T-helper 17 cell (primary cell): Measurements from ENCODE around the gene MRC2. TPM values are rescaled to one million over a fixed set of nuclear protein-coding genes. Genes with fewer than 3 reads are reported as not detected.
"Not testable (repeated sequence)": the region's sequence is repeated elsewhere in the genome, so short reads cannot be mapped to it uniquely, and the experiment has no call there.

Experiments
- ATAC-seq: fragments of 150-1000 bp; cut with Tn5 transposase; 2 replicates; pipeline ENCODE4 v1.10.0; 2021; ENCODE audit warnings: mild to moderate bottlenecking, moderate library complexity
- DNase-seq, 3 donors: peaks; one replicate each; pipeline versions ENCODE4 v3.0.0 to v3.0.0-alpha.2; 2020 to 2021
- H3K9me3 ChIP-seq: one replicate; pipeline ENCODE4 v1.7.0; 2013; ENCODE audit warnings: low read length, mild to moderate bottlenecking; ENCODE audit not compliant: control insufficient read depth, poor library complexity, severe bottlenecking
- H3K27ac Mint-ChIP-seq: one replicate; pipeline ENCODE4 v1.8.0; 2022; ENCODE audit warnings: mild to moderate bottlenecking, moderate library complexity, mixed read lengths
- H3K27me3 Mint-ChIP-seq: one replicate; pipeline ENCODE4 v1.8.0; 2022; ENCODE audit warnings: mixed read lengths
- H3K36me3 Mint-ChIP-seq: one replicate; pipeline ENCODE4 v1.8.0; 2022; ENCODE audit warnings: low read depth, mixed read lengths
- H3K4me1 Mint-ChIP-seq: one replicate; pipeline ENCODE4 v1.8.0; 2022; ENCODE audit warnings: mild to moderate bottlenecking, mixed read lengths
- H3K4me3 Mint-ChIP-seq: one replicate; pipeline ENCODE4 v1.8.0; 2022; ENCODE audit warnings: mild to moderate bottlenecking, moderate library complexity, mixed read lengths
- total RNA-seq, 4 donors: library from RNA in 2 of 4; stranded (reverse) in 2 of 4; gene quantifications; one replicate each; pipeline ENCODE4 v1.2.3 and lab custom pipeline; 2022 to 2026

The MRC2 gene, protein sequence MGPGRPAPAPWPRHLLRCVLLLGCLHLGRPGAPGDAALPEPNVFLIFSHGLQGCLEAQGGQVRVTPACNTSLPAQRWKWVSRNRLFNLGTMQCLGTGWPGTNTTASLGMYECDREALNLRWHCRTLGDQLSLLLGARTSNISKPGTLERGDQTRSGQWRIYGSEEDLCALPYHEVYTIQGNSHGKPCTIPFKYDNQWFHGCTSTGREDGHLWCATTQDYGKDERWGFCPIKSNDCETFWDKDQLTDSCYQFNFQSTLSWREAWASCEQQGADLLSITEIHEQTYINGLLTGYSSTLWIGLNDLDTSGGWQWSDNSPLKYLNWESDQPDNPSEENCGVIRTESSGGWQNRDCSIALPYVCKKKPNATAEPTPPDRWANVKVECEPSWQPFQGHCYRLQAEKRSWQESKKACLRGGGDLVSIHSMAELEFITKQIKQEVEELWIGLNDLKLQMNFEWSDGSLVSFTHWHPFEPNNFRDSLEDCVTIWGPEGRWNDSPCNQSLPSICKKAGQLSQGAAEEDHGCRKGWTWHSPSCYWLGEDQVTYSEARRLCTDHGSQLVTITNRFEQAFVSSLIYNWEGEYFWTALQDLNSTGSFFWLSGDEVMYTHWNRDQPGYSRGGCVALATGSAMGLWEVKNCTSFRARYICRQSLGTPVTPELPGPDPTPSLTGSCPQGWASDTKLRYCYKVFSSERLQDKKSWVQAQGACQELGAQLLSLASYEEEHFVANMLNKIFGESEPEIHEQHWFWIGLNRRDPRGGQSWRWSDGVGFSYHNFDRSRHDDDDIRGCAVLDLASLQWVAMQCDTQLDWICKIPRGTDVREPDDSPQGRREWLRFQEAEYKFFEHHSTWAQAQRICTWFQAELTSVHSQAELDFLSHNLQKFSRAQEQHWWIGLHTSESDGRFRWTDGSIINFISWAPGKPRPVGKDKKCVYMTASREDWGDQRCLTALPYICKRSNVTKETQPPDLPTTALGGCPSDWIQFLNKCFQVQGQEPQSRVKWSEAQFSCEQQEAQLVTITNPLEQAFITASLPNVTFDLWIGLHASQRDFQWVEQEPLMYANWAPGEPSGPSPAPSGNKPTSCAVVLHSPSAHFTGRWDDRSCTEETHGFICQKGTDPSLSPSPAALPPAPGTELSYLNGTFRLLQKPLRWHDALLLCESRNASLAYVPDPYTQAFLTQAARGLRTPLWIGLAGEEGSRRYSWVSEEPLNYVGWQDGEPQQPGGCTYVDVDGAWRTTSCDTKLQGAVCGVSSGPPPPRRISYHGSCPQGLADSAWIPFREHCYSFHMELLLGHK (N-terminal part only)
- total RNA-seq (1 to 10 TPM; 4.3 to 4.4 TPM), total RNA-seq (lab: John Stamatoyannopoulos, UW) (7.9 to 23.0 reads per million in 2 donors)

DNA sequence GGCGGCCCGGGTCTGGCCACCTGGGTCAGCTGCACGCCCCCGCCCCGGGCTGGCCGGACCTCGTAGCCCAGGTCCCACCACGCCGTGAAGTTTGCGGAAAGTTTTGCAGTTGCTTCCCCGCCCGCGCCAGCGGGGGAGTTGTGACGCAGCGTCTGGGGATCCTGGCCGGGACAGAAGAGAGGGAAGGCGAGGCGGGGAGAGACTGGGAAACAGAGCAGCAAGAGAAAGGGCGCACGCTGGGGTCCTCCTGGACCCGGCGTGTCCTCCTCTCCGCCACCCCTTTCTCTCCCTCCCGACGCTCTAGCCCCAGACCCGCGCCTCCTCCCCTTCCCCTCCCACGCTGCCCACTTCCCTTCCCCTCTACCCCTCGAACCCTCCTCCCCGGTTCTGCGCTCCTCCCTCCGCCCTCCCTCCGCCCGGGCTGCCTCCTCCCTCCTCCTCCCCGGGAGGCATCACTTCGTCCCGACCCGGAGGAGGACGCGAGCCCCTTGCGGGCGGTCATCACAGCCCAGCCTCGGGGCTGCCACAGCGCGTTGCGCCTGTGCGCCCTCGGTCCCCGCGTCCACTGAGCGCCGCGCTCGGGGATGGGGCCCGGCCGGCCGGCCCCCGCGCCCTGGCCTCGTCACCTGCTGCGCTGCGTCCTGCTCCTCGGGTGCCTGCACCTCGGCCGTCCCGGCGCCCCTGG, at the start of gene MRC2:
TSS of gene MRC2 (plus strand) at position 452 of the 685 bp plus-strand sequence. CDS start at position 585, 133 bp downstream.
- peaks cover 37% of the 10 kb centered on the region for H3K27me3 Mint-ChIP-seq
- no peak within 1 kb of the TSS for H3K27ac Mint-ChIP-seq
- ATAC-seq (peak; percentile 26), DNase-seq (no peak)
- peaks cover 16% of the 10 kb centered on the region for H3K4me1 Mint-ChIP-seq
- peak within 1 kb of the TSS; percentile 91 for H3K4me3 Mint-ChIP-seq
- no peaks in the 10 kb centered on the region for H3K9me3 ChIP-seq
- peaks cover 5% of the 10 kb centered on the region for H3K36me3 Mint-ChIP-seq

DNA sequence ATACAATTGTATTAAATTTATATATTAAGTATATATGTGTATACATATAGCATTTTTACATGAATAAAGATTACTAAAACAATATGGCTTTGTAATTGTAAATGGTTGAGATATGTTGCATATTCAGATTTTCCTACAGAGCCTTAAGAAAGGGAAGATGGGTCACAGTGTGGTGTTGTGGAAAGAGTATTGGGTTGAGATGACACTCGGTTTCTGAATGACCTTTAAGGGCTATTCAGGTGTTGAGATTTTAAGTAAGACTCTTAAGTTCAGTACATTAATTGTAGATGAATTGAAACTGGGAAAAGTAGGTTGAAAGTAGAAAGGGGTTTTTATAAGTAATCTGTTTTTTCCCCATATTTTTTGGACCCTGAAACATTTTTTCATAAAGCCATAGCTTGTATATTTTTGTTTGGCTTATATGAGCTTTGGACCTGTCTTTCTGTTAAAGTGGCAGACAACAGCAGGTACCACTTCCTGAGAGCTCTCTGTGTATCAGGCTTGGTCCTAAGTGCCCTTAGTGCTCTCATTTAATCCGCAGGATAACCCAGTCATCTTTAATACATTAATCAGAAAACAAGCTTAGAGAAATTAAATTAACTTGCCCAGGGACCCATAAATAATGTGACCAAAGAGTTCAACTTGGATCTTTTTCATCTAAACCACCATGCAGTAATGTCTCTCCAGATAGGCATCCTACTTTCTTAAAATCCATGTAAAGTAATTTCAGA, 48.5 kb upstream of the MRC2 start:
- DNase-seq (no peak), ATAC-seq (no peak)
- peaks cover 4% of the 10 kb centered on the region for H3K36me3 Mint-ChIP-seq
- H3K9me3 ChIP-seq, result no peaks in the 10 kb centered on the region
- H3K4me3 Mint-ChIP-seq, result no peak overlapping the region
- no peak overlapping the region for H3K27ac Mint-ChIP-seq
- peaks cover 2% of the 10 kb centered on the region for H3K4me1 Mint-ChIP-seq
- H3K27me3 Mint-ChIP-seq, result no peaks in the 10 kb centered on the region

DNA sequence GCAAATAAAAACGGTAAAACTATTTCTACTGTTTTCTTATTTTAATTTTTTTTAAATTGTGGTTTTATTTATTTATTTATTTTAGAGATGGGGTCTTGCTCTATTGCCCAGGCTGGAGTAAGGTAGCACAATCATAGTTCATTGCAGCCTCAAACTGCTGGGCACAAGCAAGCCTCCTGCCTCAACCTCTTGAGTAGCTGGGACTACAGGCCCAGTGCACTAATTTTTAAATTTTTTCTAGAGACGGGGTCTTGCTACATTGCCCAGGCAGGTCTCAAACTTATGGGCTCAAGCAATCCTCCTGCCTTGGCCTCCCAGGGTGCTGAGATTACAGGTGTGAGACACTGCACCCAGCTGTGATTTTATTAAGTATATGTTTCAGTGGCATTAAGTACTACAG, 46.5 kb upstream of the MRC2 start:
- Mint-ChIP-seq H3K27me3 (no peaks in the 10 kb centered on the region), H3K36me3 (peaks cover 2% of the 10 kb centered on the region)
- ATAC-seq, result no peak

DNA sequence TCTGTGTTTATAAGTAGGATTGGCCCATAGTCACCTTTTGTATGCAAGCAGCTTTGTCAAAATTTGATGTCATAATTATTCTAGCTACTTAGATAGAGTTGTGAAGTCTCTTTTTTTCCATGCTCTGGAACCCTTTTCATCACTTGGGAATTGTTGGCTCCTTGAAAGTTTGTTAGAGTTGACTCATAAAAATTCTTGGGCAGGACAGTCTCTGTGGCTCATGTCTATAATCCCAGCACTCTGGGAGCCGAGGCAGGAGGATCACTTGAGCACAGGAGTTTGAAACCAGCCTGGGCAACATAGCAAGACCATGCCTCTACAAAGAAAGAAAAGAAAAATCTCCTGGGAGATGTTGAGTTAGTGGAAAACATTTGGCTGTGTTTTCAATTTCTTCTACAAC, 45.7 kb upstream of the MRC2 start:
- DNase-seq (no peak), ATAC-seq (no peak)
- H3K9me3 ChIP-seq, result no peaks in the 10 kb centered on the region
- Mint-ChIP-seq H3K27me3 (no peaks in the 10 kb centered on the region), H3K27ac (no peak overlapping the region), H3K36me3 (peaks cover 2% of the 10 kb centered on the region), H3K4me1 (no peaks in the 10 kb centered on the region), H3K4me3 (no peak overlapping the region)

More for the DNA sequence above, 46.5 kb upstream of the MRC2 start:
- Mint-ChIP-seq H3K4me1 (no peaks in the 10 kb centered on the region), H3K4me3 (no peak overlapping the region), H3K27ac (no peak overlapping the region)
- H3K9me3 ChIP-seq, result no peaks in the 10 kb centered on the region
- no peak for DNase-seq

DNA sequence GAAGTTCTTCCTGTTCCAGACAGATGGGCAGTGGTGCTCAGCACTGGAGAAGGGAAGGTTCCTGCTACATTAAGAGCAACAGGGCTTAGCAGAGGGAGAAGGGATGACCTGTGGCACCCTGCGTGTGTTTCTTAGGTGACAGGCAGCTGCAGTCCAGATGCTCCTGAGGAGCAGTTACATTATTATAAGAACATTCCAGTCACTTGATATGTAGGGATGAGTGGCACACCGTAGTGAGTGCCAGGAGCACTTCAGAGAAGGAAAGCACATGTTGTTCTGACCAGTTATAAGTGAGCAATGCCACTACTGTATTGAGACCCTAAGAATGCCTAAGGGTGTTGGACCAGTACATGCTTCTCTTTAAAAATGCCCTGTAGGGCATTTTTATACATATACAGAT, 39.9 kb upstream of the MRC2 start:
- DNase-seq (no peak), ATAC-seq (no peak)
- H3K27me3 Mint-ChIP-seq, result no peaks in the 10 kb centered on the region
- no peaks in the 10 kb centered on the region for H3K9me3 ChIP-seq
- no peak overlapping the region for H3K27ac Mint-ChIP-seq
- no peaks in the 10 kb centered on the region for H3K4me1 Mint-ChIP-seq
- peaks cover 2% of the 10 kb centered on the region for H3K36me3 Mint-ChIP-seq
- no peak overlapping the region for H3K4me3 Mint-ChIP-seq

DNA sequence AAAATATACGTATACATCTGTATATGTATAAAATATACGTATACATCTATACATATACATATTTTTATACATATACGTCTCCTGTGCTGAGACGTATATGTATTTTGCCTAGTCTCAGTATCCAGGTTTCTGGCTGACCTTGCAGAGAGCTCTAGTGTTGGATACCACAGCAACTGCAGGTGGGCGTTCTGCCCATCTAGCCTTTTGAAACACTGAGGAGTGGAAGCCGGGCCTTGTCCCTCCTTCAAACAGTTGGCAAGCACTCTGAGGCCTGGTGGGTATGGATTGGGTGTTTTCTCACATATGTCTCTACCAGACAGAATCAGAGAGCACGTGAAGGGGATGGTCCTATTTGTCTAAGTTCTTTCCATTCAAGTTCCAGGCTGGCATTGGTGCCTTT, 39.4 kb upstream of the MRC2 start:
- Mint-ChIP-seq H3K27me3 (no peaks in the 10 kb centered on the region), H3K4me1 (no peaks in the 10 kb centered on the region), H3K27ac (no peak overlapping the region), H3K36me3 (no peaks in the 10 kb centered on the region), H3K4me3 (no peak overlapping the region)
- DNase-seq (no peak), ATAC-seq (no peak)
- H3K9me3 ChIP-seq, result no peaks in the 10 kb centered on the region

DNA sequence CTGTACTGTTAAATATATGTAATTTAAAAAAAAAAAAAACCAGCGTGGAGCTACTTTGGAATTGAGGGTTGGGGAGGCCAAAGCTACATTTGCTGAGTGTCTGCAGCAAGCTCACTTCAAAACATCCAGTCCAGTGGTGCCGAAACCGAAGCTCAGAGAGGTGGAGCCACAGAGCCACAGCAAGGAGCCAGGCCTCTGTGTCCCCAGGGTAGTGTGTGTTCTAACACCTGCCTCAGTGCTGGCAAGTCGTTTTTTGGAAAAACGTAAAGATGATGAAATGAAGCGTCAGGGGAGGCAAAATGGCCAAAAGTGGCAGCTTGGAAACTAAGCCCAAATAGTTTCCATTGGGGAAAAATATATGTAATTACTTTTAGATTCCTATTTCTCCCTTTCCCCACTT, 36.1 kb upstream of the MRC2 start:
- no peaks in the 10 kb centered on the region for H3K9me3 ChIP-seq
- DNase-seq (no peak), ATAC-seq (no peak)
- no peaks in the 10 kb centered on the region for H3K4me1 Mint-ChIP-seq
- H3K4me3 Mint-ChIP-seq, result no peak overlapping the region
- peaks cover 3% of the 10 kb centered on the region for H3K36me3 Mint-ChIP-seq
- no peaks in the 10 kb centered on the region for H3K27me3 Mint-ChIP-seq
- no peak overlapping the region for H3K27ac Mint-ChIP-seq

DNA sequence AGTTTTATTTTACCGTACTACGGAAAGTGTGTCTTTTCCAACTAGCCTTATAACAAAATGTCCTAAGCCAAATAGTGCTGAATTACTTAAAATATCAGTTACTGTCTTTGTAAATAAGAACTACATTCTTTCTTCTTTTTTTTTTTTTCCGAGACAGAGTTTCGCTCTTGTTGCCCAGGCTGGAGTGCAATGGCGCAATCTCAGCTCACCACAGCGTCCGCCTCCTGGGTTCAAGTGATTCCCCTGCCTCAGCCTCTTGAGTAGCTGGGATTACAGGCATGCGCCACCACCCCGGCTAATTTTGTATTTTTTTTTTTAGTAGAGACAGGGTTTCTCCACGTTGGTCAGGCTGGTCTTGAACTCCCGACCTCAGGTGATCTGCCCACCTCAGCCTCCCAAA, 35.6 kb upstream of the MRC2 start:
- H3K9me3 ChIP-seq, H3K27ac Mint-ChIP-seq, ATAC-seq, H3K4me1 Mint-ChIP-seq, H3K4me3 Mint-ChIP-seq, H3K36me3 Mint-ChIP-seq, DNase-seq, H3K27me3 Mint-ChIP-seq: not testable (repeated sequence)

DNA sequence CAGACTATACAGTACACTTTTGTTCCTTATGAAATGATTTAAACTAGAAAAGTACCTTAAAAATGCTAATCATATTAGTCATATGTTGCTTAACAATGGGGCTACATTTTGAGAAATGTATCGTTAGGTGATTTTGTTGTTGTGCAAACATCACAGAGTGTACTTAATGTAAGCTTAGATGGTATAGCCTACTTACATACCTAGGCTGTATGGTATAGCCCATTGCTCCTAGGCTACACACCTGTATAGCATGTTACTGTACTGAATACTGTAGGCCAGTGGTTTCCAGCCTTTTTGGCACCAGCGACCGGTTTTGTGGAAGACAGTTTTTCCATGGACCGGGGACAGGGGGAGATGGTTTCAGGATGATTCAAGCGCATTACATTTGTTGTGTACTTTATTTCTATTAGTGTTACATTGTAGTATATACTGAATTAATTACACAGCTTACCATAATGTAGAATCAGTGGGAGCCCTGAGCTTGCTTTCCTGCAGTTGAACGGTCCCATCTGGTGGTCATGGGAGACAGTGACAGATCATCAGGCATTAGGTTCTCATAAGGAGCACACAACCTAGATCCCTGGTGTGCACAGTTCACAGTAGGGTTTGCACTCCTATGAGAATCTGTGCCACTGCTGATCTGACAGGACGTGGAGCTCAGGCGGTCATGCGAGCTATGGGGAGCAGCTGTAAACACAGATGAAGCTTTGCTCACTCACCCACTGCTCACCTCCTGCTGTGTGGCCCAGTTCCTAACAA, 35.0 kb upstream of the MRC2 start:
- no peak overlapping the region for H3K27ac Mint-ChIP-seq
- ATAC-seq, result no peak
- no peaks in the 10 kb centered on the region for H3K27me3 Mint-ChIP-seq
- no peak overlapping the region for H3K4me3 Mint-ChIP-seq
- DNase-seq, result no peak
- H3K4me1 Mint-ChIP-seq, result no peaks in the 10 kb centered on the region
- no peaks in the 10 kb centered on the region for H3K9me3 ChIP-seq
- peaks cover 7% of the 10 kb centered on the region for H3K36me3 Mint-ChIP-seq

DNA sequence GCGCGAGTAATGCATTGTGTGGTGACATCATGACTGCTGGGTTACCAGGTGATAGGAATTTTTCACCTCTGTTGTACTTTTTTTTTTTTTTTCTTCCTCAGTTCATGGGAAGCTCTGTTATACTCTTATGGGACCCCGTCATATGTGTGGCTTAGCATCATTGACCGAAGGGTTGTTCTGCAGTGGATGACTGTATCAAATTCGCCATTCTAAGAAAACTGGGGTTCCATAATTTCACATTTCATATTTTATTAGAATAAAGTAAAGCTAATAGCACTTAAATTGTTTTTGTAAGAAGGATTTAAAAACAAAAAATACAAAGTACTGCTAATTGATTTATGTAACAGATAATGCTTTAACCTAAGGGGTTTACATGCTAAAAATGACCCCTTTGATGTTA, 32.0 kb upstream of the MRC2 start:
- no peaks in the 10 kb centered on the region for H3K4me1 Mint-ChIP-seq
- no peak overlapping the region for H3K4me3 Mint-ChIP-seq
- H3K27me3 Mint-ChIP-seq, result no peaks in the 10 kb centered on the region
- H3K27ac Mint-ChIP-seq, result no peak overlapping the region
- H3K9me3 ChIP-seq, result no peaks in the 10 kb centered on the region
- DNase-seq (no peak), ATAC-seq (no peak)
- peaks cover 7% of the 10 kb centered on the region for H3K36me3 Mint-ChIP-seq

DNA sequence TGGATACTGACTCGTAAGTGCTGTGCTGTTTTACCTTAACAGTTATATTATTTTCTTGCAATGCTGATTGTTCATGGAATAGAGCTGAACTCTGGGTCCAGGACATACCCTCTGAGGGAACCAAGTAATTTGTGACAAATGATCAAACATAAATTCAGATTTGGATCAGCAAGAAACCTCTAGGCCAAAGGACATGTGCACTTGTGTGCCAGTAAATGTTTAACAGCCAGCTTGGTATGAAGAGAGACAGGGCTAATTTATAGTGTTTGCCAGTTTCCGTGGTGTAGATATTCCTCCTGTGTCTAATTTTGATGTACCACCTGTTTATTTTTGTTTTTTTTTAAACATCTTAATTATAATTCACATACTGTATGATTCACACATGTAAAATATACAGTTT, 30.8 kb upstream of the MRC2 start:
- Mint-ChIP-seq H3K27ac (no peak overlapping the region), H3K4me3 (no peak overlapping the region), H3K4me1 (no peaks in the 10 kb centered on the region), H3K27me3 (no peaks in the 10 kb centered on the region), H3K36me3 (peaks cover 7% of the 10 kb centered on the region)
- H3K9me3 ChIP-seq, result no peaks in the 10 kb centered on the region
- ATAC-seq, result no peak
- DNase-seq, result no peak
